IMR-90 (cell line): ENCODE measurements around the gene ESYT1. TPM values are rescaled to one million over a fixed set of nuclear protein-coding genes. Genes with fewer than 3 reads are reported as not detected.
A peak's percentile ranks its signal among the peaks of the same experiment; 100 is the strongest.

Source experiments
- ATAC-seq: fragments of 200-7000 bp; cut with Tn5 transposase; 2 replicates; pipeline ENCODE4 v1.9.1; 2020; ENCODE audit warnings: low read depth, mild to moderate bottlenecking, moderate library complexity
- BruUV-seq: library from RNA; stranded (reverse); fragments of 400-500 nt; replicated peaks from 2 replicates; lab custom pipeline; 2021; lab: Mats Ljungman, UMichigan
- CTCF ChIA-PET: fragments of 300-600 bp; formaldehyde crosslinking; extraction: SDS; loops from one replicate; lab custom pipeline; 2021; ENCODE audit warnings: antibody characterized with exemption; lab: Yijun Ruan, JAX
- POLR2A ChIA-PET: fragments of 300-600 bp; sonication (Branson Sonifier 250); formaldehyde crosslinking; loops from one replicate; lab custom pipeline; 2022; ENCODE audit warnings: antibody characterized with exemption; ENCODE audit not compliant: unreplicated experiment; lab: Charles Lee
- DNase-seq: peaks from one replicate; pipeline ENCODE4 v3.0.0; 2013
- H2AFZ ChIP-seq: replicated peaks from 2 replicates; pipeline ENCODE3; 2013; ENCODE audit warnings: low read length, mild to moderate bottlenecking; ENCODE audit not compliant: poor library complexity
- H2AK5ac ChIP-seq: 2 replicates; pipeline ENCODE4 v1.6.1; 2013; ENCODE audit warnings: low read depth, low read length, inconsistent platforms
- H2AK9ac ChIP-seq: replicated peaks from 2 replicates; pipeline ENCODE3; 2013; ENCODE audit warnings: mild to moderate bottlenecking, low read depth, low read length, moderate library complexity; ENCODE audit not compliant: poor library complexity
- H2BK120ac ChIP-seq: 2 replicates; pipeline ENCODE4 v1.6.1; 2013; ENCODE audit warnings: low read depth, low read length, inconsistent platforms
- H2BK15ac ChIP-seq: 3 replicates; pipeline ENCODE4 v1.6.1; 2013; ENCODE audit warnings: low read depth, low read length, inconsistent platforms
- H2BK20ac ChIP-seq: 2 replicates; pipeline ENCODE4 v1.6.1; 2013; ENCODE audit warnings: low read depth, mild to moderate bottlenecking, inconsistent platforms, low read length, moderate library complexity
- H2BK5ac ChIP-seq: 2 replicates; pipeline ENCODE4 v1.6.1; 2013; ENCODE audit warnings: mild to moderate bottlenecking, low read depth, low read length, inconsistent platforms; ENCODE audit not compliant: poor library complexity, severe bottlenecking
- H3K14ac ChIP-seq: replicated peaks from 2 replicates; pipeline ENCODE4 v1.6.1; 2013; ENCODE audit warnings: low read depth, low read length, inconsistent platforms
- H3K18ac ChIP-seq: 2 replicates; pipeline ENCODE4 v1.6.1; 2013; ENCODE audit warnings: low read depth, low read length, control low read depth
- H3K23ac ChIP-seq: 2 replicates; pipeline ENCODE4 v1.6.1; 2013; ENCODE audit warnings: low read depth, low read length, inconsistent platforms
- H3K27ac ChIP-seq: 2 replicates; pipeline ENCODE4 v1.5.1; 2013; ENCODE audit warnings: mild to moderate bottlenecking, control low read depth, low read length; ENCODE audit not compliant: insufficient read depth
- H3K27me3 ChIP-seq: 2 replicates; pipeline ENCODE4 v1.6.1; 2013; ENCODE audit warnings: low read length; ENCODE audit not compliant: control insufficient read depth, insufficient read depth
- H3K36me3 ChIP-seq: 2 replicates; pipeline ENCODE4 v1.6.1; 2013; ENCODE audit warnings: low read length, mixed read lengths; ENCODE audit not compliant: control insufficient read depth, insufficient read depth
- H3K4ac ChIP-seq: 2 replicates; pipeline ENCODE4 v1.6.1; 2013; ENCODE audit warnings: low read depth, low read length, inconsistent platforms
- H3K4me1 ChIP-seq: 2 replicates; pipeline ENCODE4 v1.6.1; 2013; ENCODE audit warnings: low read length, mixed read lengths; ENCODE audit not compliant: control insufficient read depth, insufficient read depth
- H3K4me2 ChIP-seq: 2 replicates; pipeline ENCODE4 v1.6.1; 2013; ENCODE audit warnings: low read depth, mild to moderate bottlenecking, control low read depth, low read length, moderate library complexity
- H3K4me3 ChIP-seq: 2 replicates; pipeline ENCODE4 v1.5.1; 2013; ENCODE audit warnings: low read depth, mild to moderate bottlenecking, control low read depth, low read length, moderate library complexity; ENCODE audit not compliant: insufficient read depth
- H3K56ac ChIP-seq: 2 replicates; pipeline ENCODE4 v1.6.1; 2013; ENCODE audit warnings: low read length, inconsistent platforms; ENCODE audit not compliant: insufficient read depth; ENCODE audit errors: extremely low read depth
- H3K79me1 ChIP-seq, 2 experiments: 2 replicates each; pipeline ENCODE4 v1.6.1; 2013; ENCODE audit warnings: low read length in 2 of 2, inconsistent platforms in 1 of 2, low read depth in 1 of 2
- H3K9ac ChIP-seq: 2 replicates; pipeline ENCODE4 v1.6.1; 2013; ENCODE audit warnings: low read depth, low read length, control low read depth
- H3K9me1 ChIP-seq: 2 replicates; pipeline ENCODE4 v1.6.1; 2013; ENCODE audit warnings: low read length, inconsistent platforms; ENCODE audit not compliant: insufficient read depth
- H3K9me3 ChIP-seq: 2 replicates; pipeline ENCODE4 v1.6.1; 2013; ENCODE audit warnings: low read length; ENCODE audit not compliant: control insufficient read depth, insufficient read depth
- H4K20me1 ChIP-seq: 2 replicates; pipeline ENCODE4 v1.6.1; 2013; ENCODE audit warnings: low read length, inconsistent platforms; ENCODE audit not compliant: insufficient read depth
- H4K5ac ChIP-seq: 2 replicates; pipeline ENCODE4 v1.6.1; 2013; ENCODE audit warnings: mild to moderate bottlenecking, low read depth, low read length, control low read depth
- H4K8ac ChIP-seq, 2 experiments: 2 replicates each; pipeline ENCODE4 v1.6.1; 2013; ENCODE audit warnings: low read depth in 2 of 2, low read length in 2 of 2, control low read depth in 1 of 2, inconsistent platforms in 1 of 2
- H4K91ac ChIP-seq: 2 replicates; pipeline ENCODE4 v1.6.1; 2013; ENCODE audit warnings: low read depth, low read length, inconsistent platforms; ENCODE audit not compliant: insufficient read depth
- BHLHE40 ChIP-seq: fragments of 150-350 bp; IDR thresholded peaks from 2 replicates; pipeline ENCODE4 v1.6.1; 2016; ENCODE audit warnings: mild to moderate bottlenecking, low read depth, low read length
- CEBPB ChIP-seq: IDR thresholded peaks from 2 replicates; pipeline ENCODE4 v1.6.1; 2012; ENCODE audit warnings: low read depth, low read length, improper control_type of control experiment
- FOS ChIP-seq: fragments of 150-350 bp; IDR thresholded peaks from 2 replicates; pipeline ENCODE4 v1.6.1; 2016; ENCODE audit warnings: low read depth, low read length
- MAZ ChIP-seq: IDR thresholded peaks from 2 replicates; pipeline ENCODE4 v1.6.1; 2012; ENCODE audit warnings: low read depth, mild to moderate bottlenecking, low read length, improper control_type of control experiment, moderate library complexity, borderline replicate concordance
- MXI1 ChIP-seq: IDR thresholded peaks from 2 replicates; pipeline ENCODE4 v1.6.1; 2012; ENCODE audit warnings: low read depth, mild to moderate bottlenecking, low read length, moderate library complexity, borderline replicate concordance
- NFE2L2 ChIP-seq: fragments of 150-350 bp; IDR thresholded peaks from 2 replicates; pipeline ENCODE4 v1.6.1; 2016; ENCODE audit warnings: low read depth, mild to moderate bottlenecking, low read length
- POLR2A ChIP-seq: IDR thresholded peaks from 2 replicates; pipeline ENCODE4 v1.6.1; 2012; ENCODE audit warnings: mild to moderate bottlenecking, low read depth, low read length
- RAD21 ChIP-seq: IDR thresholded peaks from 2 replicates; pipeline ENCODE4 v1.6.1; 2012; ENCODE audit warnings: low read length, improper control_type of control experiment
- RCOR1 ChIP-seq: IDR thresholded peaks from 2 replicates; pipeline ENCODE4 v1.6.1; 2012; ENCODE audit warnings: mild to moderate bottlenecking, low read length, improper control_type of control experiment; ENCODE audit not compliant: insufficient replicate concordance
- RFX5 ChIP-seq: IDR thresholded peaks from 2 replicates; pipeline ENCODE4 v1.8.0; 2012; ENCODE audit warnings: low read depth, mild to moderate bottlenecking, low read length, moderate library complexity
- WGBS, 2 experiments: methylation state at CpG; one replicate each; pipeline versions ENCODE4 v1.1.5 to v1.1.7; 2013; ENCODE audit warnings: missing lambda C conversion rate in 2 of 2; ENCODE audit not compliant: insufficient read length in 1 of 2; ENCODE audit errors: extremely low coverage in 2 of 2; 5-methylcytosine and 5-hydroxymethylcytosine counted together
- dilution Hi-C: fragments of 300-500 bp; cut with HindIII; formaldehyde crosslinking; loops from one replicate; pipeline ENCODE4 v1.14.3; 2018; ENCODE audit warnings: low sequenced_read_pairs; ENCODE audit not compliant: unreplicated experiment
- in situ Hi-C: fragments of 300-500 bp; cut with MboI; formaldehyde crosslinking; loops from 3 replicates; pipeline ENCODE4 v1.14.3; 2019; ENCODE audit warnings: low sequenced_read_pairs, inconsistent platforms, mixed read lengths
- intact Hi-C: fragments of 100-400 bp; cut with micrococcal nuclease; formaldehyde crosslinking; loops from 2 replicates; pipeline ENCODE4 v1.10.0; 2022
- polyA plus RNA-seq, 3 experiments: library from polyadenylated mRNA; depleted of rRNA; stranded (reverse); fragments of >200 nt; gene quantifications; 2 replicates each; pipeline ENCODE4 v1.2.3, GENCODE V29; 2012; ENCODE audit warnings: low replicate concordance in 1 of 3
- total RNA-seq: library from RNA; depleted of rRNA; stranded (reverse); fragments of >200 nt; gene quantifications from 2 replicates; pipeline ENCODE4 v1.2.3, GENCODE V29; 2012
- TF ChIP-seq, protein P1 (sequence below): conservative IDR thresholded peaks from 2 replicates; pipeline ENCODE4 v1.5.1; 2012; ENCODE audit warnings: mild to moderate bottlenecking, low read depth, low read length, improper control_type of control experiment
- TF ChIP-seq, protein P2 (sequence below): fragments of 150-350 bp; IDR thresholded peaks from 2 replicates; pipeline ENCODE4 v1.6.1; 2016; ENCODE audit warnings: low read depth, mild to moderate bottlenecking, low read length, moderate library complexity, borderline replicate concordance
- TF ChIP-seq, protein P3 (sequence below): fragments of 150-350 bp; IDR thresholded peaks from 2 replicates; pipeline ENCODE4 v1.6.1; 2017; ENCODE audit warnings: mild to moderate bottlenecking, antibody characterized with exemption, low read length, low read depth

ESYT1 gene
- total and polyA plus RNA-seq, 2 of the 4 experiments (the other 2 are of a cell fraction): 150 to 153 TPM

DNA sequence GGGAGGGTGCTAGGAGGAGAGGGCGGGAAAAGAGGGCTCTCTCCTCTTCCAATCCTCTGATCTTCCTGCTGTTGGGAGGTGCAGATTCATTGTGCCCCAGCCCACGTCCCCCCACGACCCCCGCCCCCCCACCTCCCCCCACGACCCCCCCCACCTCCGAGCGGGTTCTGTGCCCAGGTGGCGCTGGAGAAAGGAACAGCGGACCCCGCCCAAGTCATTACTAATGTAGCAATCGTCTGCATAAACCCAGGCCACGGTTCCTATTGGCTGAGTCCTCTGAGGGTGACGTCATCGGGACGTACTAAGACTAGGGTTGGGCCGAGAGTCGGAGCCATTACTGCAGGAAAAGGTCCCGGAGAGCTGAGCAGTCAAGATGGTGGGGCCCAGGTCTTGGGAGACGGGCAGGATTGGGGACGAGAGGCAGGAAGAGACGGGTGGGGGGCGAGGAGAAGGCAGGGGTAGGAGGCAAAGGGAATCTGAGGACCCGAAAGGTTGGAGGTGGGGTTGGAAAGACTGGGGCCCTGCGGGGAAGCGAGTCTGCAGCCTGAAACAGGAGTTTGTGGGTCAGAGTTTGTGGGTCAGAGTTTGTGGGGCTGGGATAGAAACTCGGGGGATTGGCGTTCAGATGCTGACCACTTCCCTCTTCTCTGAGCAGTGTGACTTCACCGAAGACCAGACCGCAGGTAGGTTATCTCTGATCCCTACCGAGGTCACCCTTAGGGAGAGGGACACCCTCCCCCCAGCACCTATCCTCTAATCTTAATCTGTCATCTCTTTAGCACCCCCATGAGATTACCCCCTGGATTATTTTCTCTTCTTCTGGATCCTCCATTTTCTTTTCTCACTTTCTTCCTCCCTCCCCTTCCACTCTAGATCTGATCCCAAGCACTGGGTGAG is 30.2 kb downstream of the ESYT1 start, which contains the start of gene MYL6:
TSS of gene MYL6 (plus strand) at position 331 of the 897 bp plus-strand sequence. CDS start at position 374, 43 bp downstream.
- peaks cover 45% of the 10 kb centered on the region for H3K36me3 ChIP-seq
- TF ChIP-seq RAD21 (no peak), RCOR1 (no peak), POLR2A (peak; percentile 99), FOS (peak; percentile 69), CEBPB (peak; percentile 94), BHLHE40 (peak; percentile 61), NFE2L2 (0 out of 2 replicates have a peak, but pooled peaks have one; percentile 32), MAZ (peak; percentile 7), RFX5 (no peak), MXI1 (no peak)
- TF ChIP-seq, protein P1, sequence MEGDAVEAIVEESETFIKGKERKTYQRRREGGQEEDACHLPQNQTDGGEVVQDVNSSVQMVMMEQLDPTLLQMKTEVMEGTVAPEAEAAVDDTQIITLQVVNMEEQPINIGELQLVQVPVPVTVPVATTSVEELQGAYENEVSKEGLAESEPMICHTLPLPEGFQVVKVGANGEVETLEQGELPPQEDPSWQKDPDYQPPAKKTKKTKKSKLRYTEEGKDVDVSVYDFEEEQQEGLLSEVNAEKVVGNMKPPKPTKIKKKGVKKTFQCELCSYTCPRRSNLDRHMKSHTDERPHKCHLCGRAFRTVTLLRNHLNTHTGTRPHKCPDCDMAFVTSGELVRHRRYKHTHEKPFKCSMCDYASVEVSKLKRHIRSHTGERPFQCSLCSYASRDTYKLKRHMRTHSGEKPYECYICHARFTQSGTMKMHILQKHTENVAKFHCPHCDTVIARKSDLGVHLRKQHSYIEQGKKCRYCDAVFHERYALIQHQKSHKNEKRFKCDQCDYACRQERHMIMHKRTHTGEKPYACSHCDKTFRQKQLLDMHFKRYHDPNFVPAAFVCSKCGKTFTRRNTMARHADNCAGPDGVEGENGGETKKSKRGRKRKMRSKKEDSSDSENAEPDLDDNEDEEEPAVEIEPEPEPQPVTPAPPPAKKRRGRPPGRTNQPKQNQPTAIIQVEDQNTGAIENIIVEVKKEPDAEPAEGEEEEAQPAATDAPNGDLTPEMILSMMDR: no peak
- TF ChIP-seq, protein P2, sequence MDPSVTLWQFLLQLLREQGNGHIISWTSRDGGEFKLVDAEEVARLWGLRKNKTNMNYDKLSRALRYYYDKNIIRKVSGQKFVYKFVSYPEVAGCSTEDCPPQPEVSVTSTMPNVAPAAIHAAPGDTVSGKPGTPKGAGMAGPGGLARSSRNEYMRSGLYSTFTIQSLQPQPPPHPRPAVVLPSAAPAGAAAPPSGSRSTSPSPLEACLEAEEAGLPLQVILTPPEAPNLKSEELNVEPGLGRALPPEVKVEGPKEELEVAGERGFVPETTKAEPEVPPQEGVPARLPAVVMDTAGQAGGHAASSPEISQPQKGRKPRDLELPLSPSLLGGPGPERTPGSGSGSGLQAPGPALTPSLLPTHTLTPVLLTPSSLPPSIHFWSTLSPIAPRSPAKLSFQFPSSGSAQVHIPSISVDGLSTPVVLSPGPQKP: no peak
- TF ChIP-seq, protein P3, sequence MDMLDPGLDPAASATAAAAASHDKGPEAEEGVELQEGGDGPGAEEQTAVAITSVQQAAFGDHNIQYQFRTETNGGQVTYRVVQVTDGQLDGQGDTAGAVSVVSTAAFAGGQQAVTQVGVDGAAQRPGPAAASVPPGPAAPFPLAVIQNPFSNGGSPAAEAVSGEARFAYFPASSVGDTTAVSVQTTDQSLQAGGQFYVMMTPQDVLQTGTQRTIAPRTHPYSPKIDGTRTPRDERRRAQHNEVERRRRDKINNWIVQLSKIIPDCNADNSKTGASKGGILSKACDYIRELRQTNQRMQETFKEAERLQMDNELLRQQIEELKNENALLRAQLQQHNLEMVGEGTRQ: no peak

More for the DNA sequence above, 30.2 kb downstream of the ESYT1 start, which contains the start of gene MYL6:
- POLR2A ChIA-PET: interaction anchor here (1.6 kb wide), 1 partner anchor 30 kb away, joined by 8 read pairs; the partner anchor contains the start of gene ESYT1
- Histone ChIP-seq H3K4ac (peak within 1 kb of the TSS; percentile 97), H2BK20ac (0 out of 2 replicates have a peak within 1 kb of the TSS, but pooled peaks have one; percentile 4), H3K4me3 (peak within 1 kb of the TSS; percentile 73), H3K18ac (peak within 1 kb of the TSS; percentile 81), H3K9me3 (no peaks in the 10 kb centered on the region), H4K20me1 (peaks cover 50% of the 10 kb centered on the region), H2AK9ac (peak within 1 kb of the TSS; percentile 99), H2BK120ac (peak within 1 kb of the TSS; percentile 62), H2AK5ac (peak within 1 kb of the TSS; percentile 95), H3K79me1 (peaks cover 18 to 68% of the 10 kb centered on the region in 2 experiments), H4K91ac (peak within 1 kb of the TSS; percentile 95), H2BK15ac (peak within 1 kb of the TSS; percentile 59; the same call in 1 of the 3 replicates), H3K9me1 (peaks cover 6% of the 10 kb centered on the region; the same call in 1 of the 2 replicates), H3K14ac (peak within 1 kb of the TSS; percentile 98), H3K4me2 (peak within 1 kb of the TSS; percentile 98), H3K9ac (peak within 1 kb of the TSS; percentile 100), H3K56ac (peak within 1 kb of the TSS; percentile 99), H2BK5ac (peak within 1 kb of the TSS; percentile 91), H4K5ac (peak within 1 kb of the TSS; percentile 85), H2AFZ (peak within 1 kb of the TSS; percentile 87), H3K4me1 (peaks cover 18% of the 10 kb centered on the region), H4K8ac (peak within 1 kb of the TSS; percentile 91 to 94), H3K27me3 (no peaks in the 10 kb centered on the region), H3K27ac (peak within 1 kb of the TSS; percentile 90), H3K23ac (peak within 1 kb of the TSS; percentile 99)
- DNase-seq (peak; percentile 99), ATAC-seq (peak; percentile 70)
- CTCF ChIA-PET: no interaction called here
- intact Hi-C loops: loop anchor here (2.0 kb wide), 3 partner anchors 31 to 63 kb away; partner anchors contain the start of genes RNF41 and ZC3H10
- in situ Hi-C loops: no loop called here
- BruUV-seq: no TSS peak
- dilution Hi-C loops: no loop called here
- WGBS, 2 experiments: 0% methylated on average over 13 of the region's 30 CpGs; no CpG with 5 or more reads in 1 of the 2 experiments
